NCI-H2196 treated with DMSO at 0.1 percent for 48 hours (cell line): ENCODE measurements around the gene PGGT1B.

Source experiments
- DNase-seq: peaks from one replicate; lab custom pipeline; 2025; ENCODE audit not compliant: unreplicated experiment; lab: John Stamatoyannopoulos, UW

Gene PGGT1B

GRCh38 chr5:115262321-115263077 lies at the start of gene PGGT1B:
PGGT1B (minus strand) TSS chr5:115262877; CDS start chr5:115262851, 26 bp downstream.
- DNase-seq, result peak; percentile 52

- no peak for DNase-seq
Measured at GRCh38 chr5:115309751-115310370, 47.2 kb upstream of the PGGT1B start.

GRCh38 chr5:115308815-115309214 lies 46.1 kb upstream of the PGGT1B start:
- DNase-seq, result no peak

GRCh38 chr5:115306011-115306536 lies 43.4 kb upstream of the PGGT1B start:
- no peak for DNase-seq

- DNase-seq, result no peak
Measured at GRCh38 chr5:115304496-115304895, 41.8 kb upstream of the PGGT1B start.

GRCh38 chr5:115298811-115299210 lies 36.1 kb upstream of the PGGT1B start:
- DNase-seq, result no peak

DNA sequence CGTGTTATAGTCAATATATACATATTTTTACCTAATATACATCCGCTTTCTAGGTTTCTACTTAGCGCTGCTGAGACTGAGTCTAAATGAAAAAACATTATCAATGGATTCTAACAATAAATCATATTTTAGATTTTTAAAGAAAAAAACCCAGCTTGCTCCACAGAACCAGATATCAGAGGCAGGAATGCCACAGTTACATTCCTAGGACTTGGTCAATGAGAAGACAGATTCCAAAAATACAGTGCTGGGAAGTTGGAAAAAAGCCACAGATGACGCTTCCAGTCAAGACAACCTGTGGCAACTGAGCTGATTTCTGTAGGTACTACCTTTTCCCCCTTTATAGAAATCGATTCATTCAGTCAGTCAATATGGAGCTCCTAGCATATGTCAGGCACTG lies 34.4 kb upstream of the PGGT1B start:
- no peak for DNase-seq

- peak; percentile 55 for DNase-seq
Measured at GRCh38 chr5:115296124-115297022, 33.7 kb upstream of the PGGT1B start, which contains the start of gene CCDC112. CCDC112 (minus strand) TSS chr5:115296654; CDS start chr5:115296543, 111 bp downstream.

- no peak for DNase-seq
Measured at GRCh38 chr5:115295777-115296123, 33.1 kb upstream of the PGGT1B start.

DNA sequence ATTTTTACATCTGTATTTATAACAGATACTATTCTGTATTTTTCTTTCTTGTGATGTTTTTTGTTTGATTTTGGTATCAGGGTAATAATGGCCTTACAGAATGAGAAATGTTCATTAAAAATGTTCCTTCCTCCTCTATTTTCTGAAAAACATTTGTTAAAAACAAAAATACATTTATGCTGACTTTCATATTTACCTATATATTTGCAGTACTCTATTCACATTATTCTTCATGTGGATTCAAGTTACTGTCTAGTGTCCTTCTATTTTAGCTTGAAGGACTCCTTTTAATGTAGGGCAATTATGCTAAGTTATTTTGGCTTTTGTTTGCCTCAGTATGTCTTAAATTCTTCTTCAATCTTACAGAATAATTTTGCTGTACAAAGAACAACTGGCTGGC lies 28.7 kb upstream of the PGGT1B start:
- no peak for DNase-seq

DNA sequence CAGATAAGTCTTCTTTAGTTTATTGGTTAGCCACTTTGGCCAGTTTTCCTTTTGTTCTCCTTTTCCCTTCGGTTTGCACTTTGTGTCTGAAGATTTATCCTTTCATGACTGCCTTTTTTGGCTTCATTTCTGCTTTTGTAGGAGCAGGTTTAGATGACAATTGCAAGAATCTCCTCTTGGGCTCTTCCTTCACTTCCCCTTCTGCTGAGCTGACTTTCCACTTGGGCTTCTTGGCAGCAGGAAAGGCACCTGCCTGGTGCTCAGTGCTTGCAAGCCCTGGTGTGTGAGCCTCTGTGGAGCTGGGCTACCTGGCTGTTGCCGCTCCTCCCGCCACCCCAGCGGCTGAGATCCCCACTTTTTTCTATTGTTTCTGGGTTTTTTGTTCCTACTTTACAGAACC lies 26.4 kb upstream of the PGGT1B start:
- no peak for DNase-seq

DNA sequence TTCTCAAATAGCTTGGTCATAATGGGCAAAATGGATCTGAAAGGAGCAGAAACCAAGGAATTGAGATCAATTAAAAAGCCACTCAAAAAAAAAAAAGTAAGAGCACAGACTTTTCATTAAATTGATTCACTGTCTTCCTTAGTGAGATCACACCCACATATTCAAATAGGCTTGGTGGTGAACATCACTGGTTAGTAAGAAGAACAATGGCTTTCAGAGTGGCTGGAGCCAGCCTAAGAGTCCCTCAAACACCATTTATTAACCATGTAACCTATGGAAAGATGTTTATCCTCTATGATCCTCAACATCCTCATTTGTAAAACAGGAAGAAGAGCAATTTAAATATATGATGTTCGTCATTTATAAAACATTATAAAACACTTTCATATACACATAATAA lies 21.3 kb upstream of the PGGT1B start:
- no peak for DNase-seq

DNA sequence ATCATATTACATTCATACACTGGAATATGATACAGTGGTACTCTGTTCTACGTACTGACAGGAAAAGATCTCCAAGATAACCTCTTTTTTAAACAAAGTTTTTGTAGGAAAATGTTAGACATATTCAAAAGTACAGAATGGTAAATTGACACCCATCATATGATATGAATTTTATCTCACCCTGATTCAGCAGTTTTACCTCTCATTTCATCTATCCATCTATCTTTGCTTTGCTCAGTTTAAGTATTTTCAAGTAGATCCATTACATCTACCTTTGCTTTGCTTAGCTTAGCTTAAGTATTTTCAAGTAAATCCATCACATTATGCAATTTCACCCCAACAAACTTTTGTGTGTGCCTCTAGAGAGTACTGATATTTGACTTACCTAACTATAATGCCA lies 19.5 kb upstream of the PGGT1B start:
- DNase-seq, result no peak

GRCh38 chr5:115274584-115274983 lies 11.9 kb upstream of the PGGT1B start:
- no peak for DNase-seq

DNA sequence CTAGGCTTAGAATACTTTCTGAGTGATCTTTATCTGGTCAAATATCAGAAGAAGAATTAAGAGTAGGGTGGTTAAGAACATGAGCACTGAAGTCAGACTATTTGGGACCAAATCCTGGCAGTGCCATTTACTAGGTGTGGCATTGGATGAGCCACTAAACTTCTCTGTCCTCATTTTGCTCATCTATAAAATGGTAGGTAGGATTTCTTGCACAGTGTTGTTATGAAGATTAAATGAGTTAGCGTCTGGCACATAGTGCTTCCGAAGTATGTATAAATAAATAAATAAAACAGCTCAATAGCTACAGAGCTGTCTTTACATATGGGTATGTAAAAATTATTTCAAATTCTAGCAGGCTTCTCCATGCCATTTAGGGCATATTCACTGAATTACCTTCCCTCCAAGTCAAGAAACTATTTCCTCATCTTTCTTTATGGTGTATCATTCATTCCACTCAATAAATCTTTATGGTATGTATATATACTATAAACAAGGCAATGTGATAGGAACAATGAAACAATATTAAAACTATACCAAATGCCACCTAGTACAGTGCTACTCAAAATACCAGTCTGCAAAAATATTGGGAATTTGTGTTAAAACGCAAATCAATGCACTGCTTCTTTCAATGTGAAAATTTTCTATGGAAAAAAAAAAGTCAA lies 9.8 kb upstream of the PGGT1B start:
- DNase-seq, result no peak

- no peak for DNase-seq
Measured at GRCh38 chr5:115271295-115272050, 8.8 kb upstream of the PGGT1B start.

DNA sequence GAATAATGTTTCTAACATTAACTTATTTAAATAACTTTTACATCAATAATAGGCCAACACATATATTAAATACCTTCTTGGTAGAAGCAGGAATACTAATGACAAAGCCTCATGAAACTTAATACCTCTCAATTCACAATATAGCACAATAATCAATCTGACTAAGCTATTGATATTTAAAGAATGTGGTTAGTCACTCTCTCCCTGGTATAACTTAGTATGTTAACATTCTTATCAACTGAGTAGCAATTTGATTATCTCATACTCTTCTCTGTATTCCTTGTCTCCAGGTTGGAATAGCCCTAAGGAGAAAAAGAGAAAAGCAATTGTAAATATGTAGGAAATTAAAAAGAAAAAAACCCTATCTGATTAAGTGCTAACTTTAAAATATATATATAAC lies 4.9 kb upstream of the PGGT1B start:
- DNase-seq, result no peak

- DNase-seq, result no peak
Measured at GRCh38 chr5:115265220-115265619, 2.5 kb upstream of the PGGT1B start.

DNA sequence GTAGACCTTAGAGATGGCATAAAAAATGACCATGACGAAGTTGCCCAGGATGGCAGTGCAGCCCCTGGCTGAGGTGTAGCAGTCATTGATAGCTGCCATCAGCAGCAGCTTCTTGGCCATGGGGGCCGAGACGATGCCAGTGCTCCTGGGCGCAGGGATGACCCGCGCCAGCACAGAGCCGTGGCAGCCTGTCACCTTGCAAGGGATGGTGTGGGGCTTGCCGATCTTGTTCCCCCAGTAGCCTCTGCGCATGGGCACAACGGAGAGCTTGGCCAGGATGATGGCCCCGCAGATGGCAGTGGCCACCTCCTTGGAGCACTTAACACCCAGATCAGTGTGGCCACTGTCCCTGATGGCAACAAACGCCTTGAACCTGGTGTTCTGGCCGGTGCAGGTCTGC lies 2.1 kb upstream of the PGGT1B start:
- no peak for DNase-seq

GRCh38 chr5:115263078-115263380 lies 352 bp upstream of the PGGT1B start:
- no peak for DNase-seq

- no peak for DNase-seq
Measured at GRCh38 chr5:115262011-115262320, 711 bp downstream of the PGGT1B start.
